Peyer's patch (tissue), 4 donors: ENCODE measurements around the gene ANKDD1A. TPM values are rescaled to one million over a fixed set of nuclear protein-coding genes. Genes with fewer than 3 reads are reported as not detected.
A peak's percentile ranks its signal among the peaks of the same experiment; 100 is the strongest.

Source experiments
- DNase-seq, 3 donors: peaks; one replicate each; pipeline ENCODE4 v3.0.0-alpha.2; 2017 to 2019
- H3K27ac ChIP-seq, 4 donors: fragments of 200-600 bp; sonication (generic); one replicate each; pipeline ENCODE4 v1.5.1; 2016 to 2019
- H3K27me3 ChIP-seq, 2 donors: fragments of 200-600 bp; sonication (generic); one replicate each; pipeline ENCODE4 v1.5.1; 2019
- H3K36me3 ChIP-seq, 3 donors: fragments of 200-600 bp; sonication (generic); one replicate each; pipeline ENCODE4 v1.5.1; 2016 to 2019
- H3K4me1 ChIP-seq, 4 donors: fragments of 200-600 bp; sonication (generic); one replicate each; pipeline ENCODE4 v1.5.1; 2016 to 2019
- H3K4me3 ChIP-seq, 4 donors: fragments of 200-600 bp; sonication (generic); 1 replicate in 3 of 4; 2 replicates in 1 of 4; pipeline ENCODE4 v1.5.1; 2016 to 2019; ENCODE audit warnings: mild to moderate bottlenecking in 1 of 4
- H3K9me3 ChIP-seq, 4 donors: fragments of 200-600 bp; sonication (generic); one replicate each; pipeline ENCODE4 v1.5.1; 2016 to 2019; ENCODE audit warnings: mild to moderate bottlenecking in 1 of 4
- POLR2A ChIP-seq, 2 donors: fragments of 450-650 bp; IDR thresholded peaks; one replicate each; pipeline ENCODE4 v1.5.1; 2017; ENCODE audit warnings: antibody characterized with exemption in 2 of 2, mild to moderate bottlenecking in 2 of 2, moderate library complexity in 2 of 2
- total RNA-seq, 4 donors: library from RNA; depleted of rRNA; stranded (reverse); fragments of >200 nt; gene quantifications; one replicate each; pipeline ENCODE4 v1.1.0, GENCODE V29; 2016
- TF ChIP-seq, protein P1 (sequence below), 6 experiments: fragments of 450-650 bp in 4 of 6; fragments of 200-600 bp in 2 of 6; sonication (generic) in 1 of 6; IDR thresholded peaks; one replicate each; pipeline ENCODE4 v1.5.1; 2017 to 2019; ENCODE audit warnings: antibody characterized with exemption in 6 of 6, mild to moderate bottlenecking in 3 of 6, moderate library complexity in 1 of 6

Gene ANKDD1A
- total RNA-seq, 4 donors from 2014 or later = 3.9 to 13.2 (median 5.3) TPM

- peak; percentile 89 to 96 (median 95) for DNase-seq
- Histone ChIP-seq H3K4me1 (peaks cover 0 to 28% (median 0%) of the 10 kb centered on the region in 4 donors), H3K4me3 (peak within 1 kb of the TSS; percentile 88 to 98 (median 92)), H3K9me3 (no peaks in the 10 kb centered on the region), H3K36me3 (no peaks in the 10 kb centered on the region), H3K27ac (peak within 1 kb of the TSS; percentile 90 to 95 (median 92)), H3K27me3 (no peaks in the 10 kb centered on the region)
- peak; percentile 40 to 61 for TF ChIP-seq POLR2A (IDR thresholded peaks at IDR 0.05)
- TF ChIP-seq, protein P1, sequence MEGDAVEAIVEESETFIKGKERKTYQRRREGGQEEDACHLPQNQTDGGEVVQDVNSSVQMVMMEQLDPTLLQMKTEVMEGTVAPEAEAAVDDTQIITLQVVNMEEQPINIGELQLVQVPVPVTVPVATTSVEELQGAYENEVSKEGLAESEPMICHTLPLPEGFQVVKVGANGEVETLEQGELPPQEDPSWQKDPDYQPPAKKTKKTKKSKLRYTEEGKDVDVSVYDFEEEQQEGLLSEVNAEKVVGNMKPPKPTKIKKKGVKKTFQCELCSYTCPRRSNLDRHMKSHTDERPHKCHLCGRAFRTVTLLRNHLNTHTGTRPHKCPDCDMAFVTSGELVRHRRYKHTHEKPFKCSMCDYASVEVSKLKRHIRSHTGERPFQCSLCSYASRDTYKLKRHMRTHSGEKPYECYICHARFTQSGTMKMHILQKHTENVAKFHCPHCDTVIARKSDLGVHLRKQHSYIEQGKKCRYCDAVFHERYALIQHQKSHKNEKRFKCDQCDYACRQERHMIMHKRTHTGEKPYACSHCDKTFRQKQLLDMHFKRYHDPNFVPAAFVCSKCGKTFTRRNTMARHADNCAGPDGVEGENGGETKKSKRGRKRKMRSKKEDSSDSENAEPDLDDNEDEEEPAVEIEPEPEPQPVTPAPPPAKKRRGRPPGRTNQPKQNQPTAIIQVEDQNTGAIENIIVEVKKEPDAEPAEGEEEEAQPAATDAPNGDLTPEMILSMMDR (IDR thresholded peaks at IDR 0.05) = peak in 1 of 6 experiments; percentile 7
Observed at GRCh38 chr15:64989416-64990167, 77.9 kb downstream of the ANKDD1A start, which contains the start of gene SPG21. Gene SPG21, minus strand, starts transcription at chr15:64989914. Its CDS starts 6,345 bp downstream, at chr15:64983569.

DNA sequence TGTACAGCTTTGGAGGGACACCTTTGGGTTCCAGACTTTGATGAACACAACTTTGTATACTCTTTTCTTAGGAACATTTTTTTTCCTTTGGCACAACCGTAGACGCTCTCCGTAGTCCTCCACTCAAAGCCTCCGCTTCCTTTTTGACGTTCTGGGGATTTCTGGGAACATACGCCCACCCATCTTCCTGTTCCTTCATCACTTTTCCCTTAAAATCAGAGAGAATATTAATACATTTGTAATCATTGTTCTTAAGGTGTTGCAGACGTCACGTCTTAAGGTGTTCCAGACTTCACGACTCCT, 78.4 kb downstream of the ANKDD1A start:
- H3K27ac ChIP-seq = peak overlapping the region; percentile 90 to 95 (median 92)
- DNase-seq = no peak
- no peak for TF ChIP-seq POLR2A (IDR thresholded peaks at IDR 0.05)
- TF ChIP-seq, protein P1 (IDR thresholded peaks at IDR 0.05) = no peak
- no peaks in the 10 kb centered on the region for H3K27me3 ChIP-seq
- no peaks in the 10 kb centered on the region for H3K36me3 ChIP-seq
- H3K9me3 ChIP-seq = no peaks in the 10 kb centered on the region
- H3K4me1 ChIP-seq = peaks cover 0 to 22% (median 0%) of the 10 kb centered on the region in 4 donors
- peak overlapping the region; percentile 88 to 98 (median 92) for H3K4me3 ChIP-seq

DNA sequence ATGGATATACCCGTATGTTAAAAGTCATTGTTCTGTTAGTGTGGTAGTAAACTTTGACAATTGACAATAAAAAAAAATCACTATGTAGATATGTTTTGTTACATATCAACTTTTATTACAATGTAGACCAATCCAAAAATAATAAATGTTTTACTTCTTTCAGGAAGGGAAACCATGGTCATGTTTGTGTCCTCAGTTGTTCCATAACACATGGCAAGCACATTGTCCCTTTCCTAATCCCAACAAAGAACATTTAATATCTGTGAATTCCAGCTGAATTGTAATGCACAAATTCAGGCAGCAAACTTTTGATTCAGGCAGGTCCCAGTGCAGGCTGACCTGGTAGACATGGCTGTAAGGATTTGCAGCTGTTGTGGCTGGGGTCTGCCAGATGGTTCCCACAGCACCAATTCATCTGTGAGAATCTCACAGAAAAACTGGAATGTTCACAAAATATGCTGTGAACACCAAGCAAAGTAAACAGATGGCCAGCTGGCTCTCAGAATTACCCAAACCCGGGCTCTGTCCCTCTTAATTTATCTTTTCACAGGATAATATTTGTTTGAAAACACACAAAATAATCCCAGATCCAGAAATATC, 79.9 kb downstream of the ANKDD1A start:
- Histone ChIP-seq H3K36me3 (no peaks in the 10 kb centered on the region), H3K27ac (no peak overlapping the region), H3K4me1 (peaks cover 0 to 16% (median 0%) of the 10 kb centered on the region in 4 donors), H3K4me3 (no peak overlapping the region), H3K9me3 (no peaks in the 10 kb centered on the region), H3K27me3 (no peaks in the 10 kb centered on the region)
- no peak for TF ChIP-seq POLR2A (IDR thresholded peaks at IDR 0.05)
- TF ChIP-seq, protein P1 (IDR thresholded peaks at IDR 0.05) = no peak
- DNase-seq = no peak

GRCh38 chr15:64993290-64993689, 81.6 kb downstream of the ANKDD1A start:
- Histone ChIP-seq H3K36me3 (no peaks in the 10 kb centered on the region), H3K9me3 (no peaks in the 10 kb centered on the region), H3K27me3 (no peaks in the 10 kb centered on the region), H3K4me1 (peaks cover 0 to 6% (median 0%) of the 10 kb centered on the region in 4 donors), H3K27ac (no peak overlapping the region), H3K4me3 (no peak overlapping the region)
- DNase-seq = no peak
- TF ChIP-seq, protein P1 (IDR thresholded peaks at IDR 0.05) = no peak
- TF ChIP-seq POLR2A (IDR thresholded peaks at IDR 0.05) = no peak

DNA sequence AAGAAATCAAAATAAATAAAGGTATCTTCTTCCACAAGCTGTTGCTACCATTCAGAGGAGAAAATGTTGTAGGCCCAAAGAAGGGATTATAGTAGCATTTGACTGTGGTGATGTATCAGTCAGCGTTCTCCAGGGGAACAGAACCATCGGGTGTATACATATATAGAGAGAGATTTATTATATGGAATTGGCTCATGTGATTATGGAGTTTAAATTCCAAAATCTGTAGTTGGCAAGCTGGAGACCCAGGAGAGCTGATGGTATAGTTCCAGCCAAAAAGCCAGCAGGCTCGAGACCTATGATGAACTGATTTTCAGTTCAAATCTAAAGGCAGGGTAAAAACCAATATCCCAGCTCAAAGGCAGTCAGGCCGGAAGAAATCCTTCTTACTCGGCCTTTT, 85.4 kb downstream of the ANKDD1A start:
- Histone ChIP-seq H3K27me3 (no peaks in the 10 kb centered on the region), H3K27ac (no peak overlapping the region), H3K4me1 (no peaks in the 10 kb centered on the region), H3K36me3 (peaks cover 0 to under 1% (median 0%) of the 10 kb centered on the region in 3 donors), H3K4me3 (no peak overlapping the region), H3K9me3 (no peaks in the 10 kb centered on the region)
- DNase-seq = no peak
- TF ChIP-seq POLR2A (IDR thresholded peaks at IDR 0.05) = no peak
- TF ChIP-seq, protein P1 (IDR thresholded peaks at IDR 0.05) = no peak
